IPS-20b (cell line): Measurements from ENCODE around the gene RNF26.

Source experiments
- H3K27ac ChIP-seq: one replicate; pipeline ENCODE4 v1.5.1; 2013; ENCODE audit warnings: low read length
- H3K27me3 ChIP-seq: 2 replicates; pipeline ENCODE4 v1.6.1; 2013; ENCODE audit warnings: mild to moderate bottlenecking, low read length, inconsistent platforms; ENCODE audit not compliant: insufficient read depth
- H3K36me3 ChIP-seq: 2 replicates; pipeline ENCODE4 v1.6.1; 2013; ENCODE audit warnings: low read depth, mild to moderate bottlenecking, inconsistent platforms, low read length, moderate library complexity; ENCODE audit not compliant: insufficient read depth
- H3K4me1 ChIP-seq: 2 replicates; pipeline ENCODE4 v1.6.1; 2013; ENCODE audit warnings: mild to moderate bottlenecking, control low read depth, inconsistent platforms, low read length, moderate library complexity; ENCODE audit not compliant: insufficient read depth
- H3K4me3 ChIP-seq: 2 replicates; pipeline ENCODE4 v1.5.1; 2013; ENCODE audit warnings: mild to moderate bottlenecking, low read length, inconsistent platforms
- H3K9ac ChIP-seq: 2 replicates; pipeline ENCODE4 v1.6.1; 2013; ENCODE audit warnings: low read depth, mild to moderate bottlenecking, inconsistent platforms, low read length, moderate library complexity
- H3K9me3 ChIP-seq: 2 replicates; pipeline ENCODE4 v1.6.1; 2013; ENCODE audit warnings: mild to moderate bottlenecking, low read depth, low read length, inconsistent platforms; ENCODE audit not compliant: insufficient read depth

The RNF26 gene

GRCh38 chr11:119347940-119348605, 13.7 kb downstream of the RNF26 start:
- no peak overlapping the region for H3K9ac ChIP-seq
- H3K4me1 ChIP-seq, result no peaks in the 10 kb centered on the region
- H3K27ac ChIP-seq, result no peak overlapping the region
- no peaks in the 10 kb centered on the region for H3K36me3 ChIP-seq
- no peak overlapping the region for H3K4me3 ChIP-seq
- H3K9me3 ChIP-seq, result no peaks in the 10 kb centered on the region
- H3K27me3 ChIP-seq, result peaks cover 42% of the 10 kb centered on the region

GRCh38 chr11:119350302-119350701, 16.0 kb downstream of the RNF26 start:
- Histone ChIP-seq H3K36me3 (no peaks in the 10 kb centered on the region), H3K27ac (no peak overlapping the region), H3K9me3 (no peaks in the 10 kb centered on the region), H3K27me3 (peaks cover 30% of the 10 kb centered on the region), H3K4me1 (no peaks in the 10 kb centered on the region; the same call in 1 of the 2 replicates), H3K4me3 (no peak overlapping the region), H3K9ac (no peak overlapping the region)

- no peaks in the 10 kb centered on the region for H3K9me3 ChIP-seq
These were observed 16.9 kb downstream of the RNF26 start for GRCh38 chr11:119351232-119351631.

GRCh38 chr11:119352857-119353260, 18.5 kb downstream of the RNF26 start:
- H3K9ac ChIP-seq, result no peak overlapping the region
- peaks cover 3% of the 10 kb centered on the region; the same call in 1 of the 2 replicates for H3K4me1 ChIP-seq
- H3K27me3 ChIP-seq, result peaks cover 22% of the 10 kb centered on the region
- H3K9me3 ChIP-seq, result no peaks in the 10 kb centered on the region
- H3K36me3 ChIP-seq, result peaks cover 5% of the 10 kb centered on the region; the same call in 1 of the 2 replicates
- no peak overlapping the region for H3K4me3 ChIP-seq
- H3K27ac ChIP-seq, result no peak overlapping the region

More at GRCh38 chr11:119351232-119351631, 16.9 kb downstream of the RNF26 start:
- H3K9ac ChIP-seq, result no peak overlapping the region
- peaks cover 30% of the 10 kb centered on the region for H3K27me3 ChIP-seq
- H3K4me3 ChIP-seq, result no peak overlapping the region
- no peak overlapping the region for H3K27ac ChIP-seq
- peaks cover 3% of the 10 kb centered on the region; the same call in 1 of the 2 replicates for H3K4me1 ChIP-seq
- H3K36me3 ChIP-seq, result no peaks in the 10 kb centered on the region

DNA sequence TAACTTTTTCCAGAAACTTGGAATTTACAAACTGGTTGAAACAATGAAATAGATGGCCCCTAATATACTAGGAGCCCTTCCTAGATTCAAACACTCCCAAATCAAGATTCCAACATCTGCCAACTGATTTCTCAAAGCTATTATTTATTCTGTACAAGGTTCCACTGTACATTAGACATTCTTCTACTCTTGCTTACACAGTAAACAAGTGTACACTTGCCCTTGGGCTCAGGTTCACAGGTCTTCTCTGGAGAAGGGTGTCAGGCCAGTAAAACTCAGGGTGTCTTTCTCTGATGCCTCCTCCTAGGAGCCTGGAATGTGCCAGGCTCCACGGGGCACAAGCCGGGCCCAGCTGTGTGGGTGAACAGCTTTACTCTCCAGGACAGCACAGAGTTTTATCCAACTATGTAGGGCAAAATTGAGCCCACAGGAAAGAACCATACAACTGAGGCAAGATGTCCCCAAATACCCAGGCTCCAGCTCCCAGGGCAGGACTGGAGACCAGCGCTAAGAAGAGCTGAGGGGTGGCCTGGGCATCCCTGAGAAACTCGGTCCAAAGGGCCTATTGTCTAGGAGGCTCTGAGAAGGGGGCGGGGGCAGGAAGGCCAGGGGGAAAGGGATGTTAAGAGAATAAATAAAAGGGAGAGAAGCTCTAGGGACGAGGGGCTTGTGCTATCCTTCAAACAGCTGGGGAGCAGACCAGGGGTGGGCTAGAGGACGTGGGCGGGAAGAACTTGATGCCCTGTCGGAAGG, 20.9 kb downstream of the RNF26 start:
- H3K9ac ChIP-seq, result no peak overlapping the region
- H3K4me3 ChIP-seq, result no peak overlapping the region
- H3K4me1 ChIP-seq, result peaks cover 3% of the 10 kb centered on the region; the same call in 1 of the 2 replicates
- no peak overlapping the region for H3K27ac ChIP-seq
- H3K9me3 ChIP-seq, result no peaks in the 10 kb centered on the region
- peaks cover 21% of the 10 kb centered on the region for H3K27me3 ChIP-seq
- H3K36me3 ChIP-seq, result peaks cover 19% of the 10 kb centered on the region; the same call in 1 of the 2 replicates

GRCh38 chr11:119356349-119357031, 22.2 kb downstream of the RNF26 start:
- H3K27ac ChIP-seq, result no peak overlapping the region
- H3K36me3 ChIP-seq, result peaks cover 19% of the 10 kb centered on the region; the same call in 1 of the 2 replicates
- H3K4me1 ChIP-seq, result peaks cover 12% of the 10 kb centered on the region

DNA sequence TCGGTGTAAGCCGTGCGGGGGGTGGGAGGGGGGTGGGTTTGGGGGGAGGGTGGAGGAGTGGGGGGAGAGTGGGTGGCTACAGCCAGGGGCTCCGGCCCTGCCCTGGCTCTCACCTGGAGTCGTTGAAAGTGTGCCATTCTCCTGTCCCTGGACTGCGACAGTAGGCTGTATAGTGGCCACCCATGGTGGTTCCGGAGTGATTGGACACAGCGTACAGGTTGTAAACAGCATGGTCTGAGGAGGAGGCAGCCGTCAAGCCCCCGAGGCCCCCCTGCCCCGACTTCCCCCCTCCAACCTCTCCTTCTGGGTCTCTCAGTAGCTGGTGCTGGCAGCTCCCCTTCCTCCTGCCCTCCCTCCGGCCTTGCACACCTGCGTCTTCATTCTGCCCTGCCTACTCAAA, 22.7 kb downstream of the RNF26 start:
- H3K9ac ChIP-seq, result no peak overlapping the region
- H3K4me3 ChIP-seq, result no peak overlapping the region; the same call in 1 of the 2 replicates
- no peak overlapping the region for H3K27ac ChIP-seq
- H3K4me1 ChIP-seq, result peaks cover 18% of the 10 kb centered on the region
- H3K9me3 ChIP-seq, result no peaks in the 10 kb centered on the region
- peaks cover 27% of the 10 kb centered on the region for H3K27me3 ChIP-seq
- peaks cover 19% of the 10 kb centered on the region; the same call in 1 of the 2 replicates for H3K36me3 ChIP-seq

More at GRCh38 chr11:119356349-119357031, 22.2 kb downstream of the RNF26 start:
- Histone ChIP-seq H3K27me3 (peaks cover 21% of the 10 kb centered on the region), H3K9ac (peak overlapping the region; percentile 86; the same call in 1 of the 2 replicates), H3K4me3 (peak overlapping the region; percentile 84), H3K9me3 (no peaks in the 10 kb centered on the region)

DNA sequence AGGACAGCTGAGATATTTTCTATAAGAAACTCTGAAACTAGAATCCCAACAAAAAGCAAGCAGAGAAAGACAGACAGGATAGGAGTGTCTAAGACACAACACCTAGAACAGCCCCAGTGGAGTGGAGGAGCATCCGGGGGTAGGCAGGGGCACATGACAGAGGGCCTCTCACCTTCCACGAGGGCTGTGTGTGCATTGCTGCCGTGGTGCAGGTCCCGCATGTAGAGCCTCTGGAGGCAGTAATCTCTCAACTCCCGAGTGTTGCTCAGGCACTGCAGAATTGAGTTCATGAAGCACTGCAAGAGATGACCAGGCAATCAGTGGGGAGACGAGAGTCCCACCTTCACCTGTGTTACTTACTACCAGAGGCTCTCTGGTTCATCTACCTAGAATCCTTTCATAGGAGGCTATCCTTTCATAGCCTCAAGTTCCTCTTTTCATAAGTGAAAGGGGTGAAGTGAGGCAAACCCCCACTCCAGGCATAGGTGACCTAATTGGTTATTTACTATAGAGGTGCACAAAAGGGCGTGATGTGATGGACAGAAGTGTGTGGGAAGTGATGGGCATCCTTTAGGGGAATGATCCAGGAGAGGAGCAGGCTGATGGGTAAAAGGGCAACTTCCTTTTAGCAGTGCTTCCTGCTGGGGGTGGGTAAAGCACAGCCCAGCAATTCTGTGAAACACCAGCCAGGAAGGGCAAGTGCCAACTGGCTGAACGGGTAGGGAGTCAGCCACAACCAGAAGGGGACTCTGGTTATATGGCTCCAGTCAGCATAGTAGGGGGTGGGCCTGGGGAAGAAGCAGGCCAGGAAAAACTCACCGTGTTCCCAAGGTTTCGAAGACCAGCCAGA, 25.3 kb downstream of the RNF26 start:
- H3K4me3 ChIP-seq, result no peak overlapping the region
- H3K9me3 ChIP-seq, result no peaks in the 10 kb centered on the region
- peaks cover 19% of the 10 kb centered on the region; the same call in 1 of the 2 replicates for H3K36me3 ChIP-seq
- H3K9ac ChIP-seq, result no peak overlapping the region
- H3K27me3 ChIP-seq, result peaks cover 50% of the 10 kb centered on the region
- peaks cover 19% of the 10 kb centered on the region for H3K4me1 ChIP-seq
- H3K27ac ChIP-seq, result no peak overlapping the region

DNA sequence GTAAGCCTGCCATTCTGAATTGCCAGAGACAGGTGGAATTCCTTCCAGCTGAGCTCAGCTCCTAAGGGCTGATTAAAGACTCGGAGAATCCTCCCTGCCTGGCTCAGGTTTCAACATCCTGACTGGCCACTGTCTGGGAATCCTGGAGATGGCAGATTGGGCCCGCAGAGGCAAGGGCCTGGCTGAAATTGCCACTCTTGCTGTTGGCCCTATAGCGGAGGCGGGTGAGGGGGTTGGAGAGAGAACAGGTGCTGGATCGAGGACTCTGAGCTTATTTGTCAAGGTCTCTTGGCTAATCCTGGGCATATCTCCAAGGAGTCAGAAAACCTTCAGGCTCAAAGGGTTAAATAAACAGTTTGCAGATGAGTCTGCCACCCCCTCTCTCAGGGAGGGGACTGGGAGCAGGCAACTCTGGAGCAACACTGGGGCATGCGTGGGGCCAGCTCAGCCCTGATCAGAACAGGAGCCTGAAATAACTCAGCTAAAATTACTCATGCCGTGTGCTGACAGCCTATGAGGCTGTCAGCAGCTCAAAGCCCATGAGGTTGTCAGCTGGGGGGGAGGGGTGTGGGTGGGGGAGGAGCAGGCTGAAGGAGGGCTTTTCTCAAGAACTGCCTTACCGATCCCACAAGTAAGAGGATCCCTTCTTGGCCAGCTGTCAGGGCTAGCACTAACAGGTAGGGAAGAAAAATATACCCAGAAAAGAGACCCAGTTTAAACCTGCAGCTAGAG, 26.9 kb downstream of the RNF26 start:
- H3K36me3 ChIP-seq, result peaks cover 19% of the 10 kb centered on the region; the same call in 1 of the 2 replicates
- no peak overlapping the region for H3K27ac ChIP-seq
- peaks cover 16% of the 10 kb centered on the region for H3K4me1 ChIP-seq
- peaks cover 49% of the 10 kb centered on the region for H3K27me3 ChIP-seq
- H3K9ac ChIP-seq, result no peak overlapping the region
- H3K4me3 ChIP-seq, result peak overlapping the region; percentile 43; the same call in 1 of the 2 replicates
- no peaks in the 10 kb centered on the region for H3K9me3 ChIP-seq

GRCh38 chr11:119361941-119362725, 27.8 kb downstream of the RNF26 start:
- H3K4me3 ChIP-seq, result no peak overlapping the region; the same call in 1 of the 2 replicates
- H3K27ac ChIP-seq, result no peak overlapping the region
- H3K4me1 ChIP-seq, result peaks cover 16% of the 10 kb centered on the region
- no peak overlapping the region for H3K9ac ChIP-seq
- H3K9me3 ChIP-seq, result no peaks in the 10 kb centered on the region
- H3K27me3 ChIP-seq, result peaks cover 56% of the 10 kb centered on the region
- peaks cover 19% of the 10 kb centered on the region; the same call in 1 of the 2 replicates for H3K36me3 ChIP-seq
